ENCODE measurements around the gene IGFBP3.

DNA sequence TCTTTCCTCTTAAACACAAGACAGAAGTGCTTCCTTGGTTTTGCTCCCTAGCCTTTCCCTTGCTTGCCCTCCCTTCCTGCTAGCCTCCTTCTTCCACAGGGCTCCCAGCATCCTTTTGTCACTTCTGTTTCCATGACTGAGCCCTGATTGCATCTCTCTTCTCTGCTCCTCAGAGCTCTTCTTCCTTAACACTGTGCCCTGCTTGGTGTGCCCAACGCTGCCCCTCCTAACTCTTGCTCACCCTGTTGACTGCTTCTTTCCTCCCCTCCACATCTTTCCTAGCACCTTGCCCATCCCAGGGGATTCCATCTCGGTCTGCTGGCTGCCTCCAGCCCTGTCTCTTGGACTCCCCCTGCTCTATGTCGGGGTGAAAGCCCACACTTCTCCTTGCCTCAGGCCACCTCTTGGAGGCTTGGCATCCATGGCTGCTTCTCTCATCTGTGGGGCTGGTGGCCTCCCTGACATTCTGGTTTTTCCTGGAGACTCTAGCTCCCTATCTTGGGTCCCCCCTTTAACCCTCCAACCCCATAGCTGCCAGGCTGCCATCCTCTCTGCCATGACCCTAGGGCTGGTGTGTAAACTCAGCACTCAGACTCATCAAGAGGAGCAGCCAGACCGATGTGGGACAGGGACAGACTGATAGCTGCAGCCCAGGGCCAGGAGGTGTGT is 26.9 kb downstream of the IGFBP3 start:
- TF ChIP-seq, protein P1, sequence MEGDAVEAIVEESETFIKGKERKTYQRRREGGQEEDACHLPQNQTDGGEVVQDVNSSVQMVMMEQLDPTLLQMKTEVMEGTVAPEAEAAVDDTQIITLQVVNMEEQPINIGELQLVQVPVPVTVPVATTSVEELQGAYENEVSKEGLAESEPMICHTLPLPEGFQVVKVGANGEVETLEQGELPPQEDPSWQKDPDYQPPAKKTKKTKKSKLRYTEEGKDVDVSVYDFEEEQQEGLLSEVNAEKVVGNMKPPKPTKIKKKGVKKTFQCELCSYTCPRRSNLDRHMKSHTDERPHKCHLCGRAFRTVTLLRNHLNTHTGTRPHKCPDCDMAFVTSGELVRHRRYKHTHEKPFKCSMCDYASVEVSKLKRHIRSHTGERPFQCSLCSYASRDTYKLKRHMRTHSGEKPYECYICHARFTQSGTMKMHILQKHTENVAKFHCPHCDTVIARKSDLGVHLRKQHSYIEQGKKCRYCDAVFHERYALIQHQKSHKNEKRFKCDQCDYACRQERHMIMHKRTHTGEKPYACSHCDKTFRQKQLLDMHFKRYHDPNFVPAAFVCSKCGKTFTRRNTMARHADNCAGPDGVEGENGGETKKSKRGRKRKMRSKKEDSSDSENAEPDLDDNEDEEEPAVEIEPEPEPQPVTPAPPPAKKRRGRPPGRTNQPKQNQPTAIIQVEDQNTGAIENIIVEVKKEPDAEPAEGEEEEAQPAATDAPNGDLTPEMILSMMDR (IDR thresholded peaks at IDR 0.05): no peak
- TF ChIP-seq POLR2AphosphoS5 (IDR thresholded peaks at IDR 0.05) (no peak), POLR2A (IDR thresholded peaks at IDR 0.05; ENCODE audit: low read depth) (no peak), EP300 (IDR thresholded peaks at IDR 0.05) (no peak)

All from esophagus muscularis mucosa (tissue), 4 donors.